Measurements from ENCODE around the gene NUP188.
A peak's percentile ranks its signal among the peaks of the same experiment; 100 is the strongest.

Gene NUP188

DNA sequence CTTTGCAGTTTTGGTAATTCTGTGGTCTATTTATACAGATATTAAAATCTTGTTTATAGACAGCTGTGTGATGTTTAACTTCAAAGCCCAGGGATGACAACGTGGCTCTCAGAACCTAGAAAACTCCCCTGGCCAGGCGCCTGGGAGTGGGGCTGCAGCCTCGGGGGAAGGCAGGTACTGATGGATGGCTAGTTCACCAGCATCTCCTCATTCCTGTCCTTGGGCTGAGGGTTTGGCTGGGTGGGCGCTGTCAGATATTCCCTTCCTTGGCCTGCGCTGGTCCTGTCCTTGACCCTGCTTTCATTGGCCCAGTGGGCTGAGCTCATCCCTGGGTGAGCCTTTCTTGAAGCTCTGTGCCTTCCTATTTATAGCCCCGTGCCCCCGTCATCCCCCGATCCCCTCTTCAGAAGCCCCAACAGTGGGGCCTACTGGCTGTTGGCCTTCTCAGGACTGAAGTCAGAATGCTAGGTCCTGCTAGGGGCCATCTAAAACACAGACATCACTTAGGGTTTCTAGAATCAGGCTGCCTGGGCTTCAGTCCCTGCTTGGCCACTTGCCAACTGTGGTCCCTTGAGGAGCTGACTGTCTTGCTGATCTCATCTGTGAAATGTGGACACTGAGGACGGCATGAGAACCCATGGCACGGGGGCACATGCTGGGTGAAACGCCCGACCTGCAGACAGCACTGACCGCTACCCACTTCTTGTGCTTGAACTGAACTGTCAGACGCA is 59.7 kb downstream of the NUP188 start:
- ATAC-seq, result peak; percentile 8
- TF ChIP-seq SNAI2 (CRISPR knock-in tag; IDR thresholded peaks at IDR 0.05) (no peak), TSHZ2 (CRISPR knock-in tag; IDR thresholded peaks at IDR 0.05) (no peak), ZNF8 (CRISPR knock-in tag; IDR thresholded peaks at IDR 0.05) (no peak), BACH2 (CRISPR knock-in tag; IDR thresholded peaks at IDR 0.05; ENCODE audit: borderline replicate concordance) (no peak), TOX (CRISPR knock-in tag; IDR thresholded peaks at IDR 0.05; ENCODE audit: borderline replicate concordance) (no peak), PATZ1 (CRISPR knock-in tag; IDR thresholded peaks at IDR 0.05; ENCODE audit: borderline replicate concordance) (no peak), RARB (CRISPR knock-in tag; IDR thresholded peaks at IDR 0.05) (no peak), ZC3H10 (CRISPR knock-in tag; IDR thresholded peaks at IDR 0.05) (no peak), CSDC2 (CRISPR knock-in tag; IDR thresholded peaks at IDR 0.05) (no peak), ZFP3 (CRISPR knock-in tag; IDR thresholded peaks at IDR 0.05) (no peak), TCF4 (CRISPR knock-in tag; IDR thresholded peaks at IDR 0.05; ENCODE audit: borderline replicate concordance) (no peak)
- TF ChIP-seq, protein P1, sequence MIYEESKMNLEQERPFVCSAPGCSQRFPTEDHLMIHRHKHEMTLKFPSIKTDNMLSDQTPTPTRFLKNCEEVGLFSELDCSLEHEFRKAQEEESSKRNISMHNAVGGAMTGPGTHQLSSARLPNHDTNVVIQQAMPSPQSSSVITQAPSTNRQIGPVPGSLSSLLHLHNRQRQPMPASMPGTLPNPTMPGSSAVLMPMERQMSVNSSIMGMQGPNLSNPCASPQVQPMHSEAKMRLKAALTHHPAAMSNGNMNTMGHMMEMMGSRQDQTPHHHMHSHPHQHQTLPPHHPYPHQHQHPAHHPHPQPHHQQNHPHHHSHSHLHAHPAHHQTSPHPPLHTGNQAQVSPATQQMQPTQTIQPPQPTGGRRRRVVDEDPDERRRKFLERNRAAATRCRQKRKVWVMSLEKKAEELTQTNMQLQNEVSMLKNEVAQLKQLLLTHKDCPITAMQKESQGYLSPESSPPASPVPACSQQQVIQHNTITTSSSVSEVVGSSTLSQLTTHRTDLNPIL (CRISPR knock-in tag; IDR thresholded peaks at IDR 0.05; ENCODE audit: low read depth), result no peak

GRCh38 chr9:129007766-129008468 is 60.4 kb downstream of the NUP188 start:
- TF ChIP-seq POU6F1 (CRISPR knock-in tag; IDR thresholded peaks at IDR 0.05; ENCODE audit: borderline replicate concordance, low read depth), result no peak
- TF ChIP-seq, protein P1 (CRISPR knock-in tag; IDR thresholded peaks at IDR 0.05; ENCODE audit: low read depth), result no peak
- no peak for ATAC-seq

- ATAC-seq, result no peak
- TF ChIP-seq TOX (CRISPR knock-in tag; IDR thresholded peaks at IDR 0.05; ENCODE audit: borderline replicate concordance), result no peak
- no peak for TF ChIP-seq SNAI2 (CRISPR knock-in tag; IDR thresholded peaks at IDR 0.05)
- TF ChIP-seq PATZ1 (CRISPR knock-in tag; IDR thresholded peaks at IDR 0.05; ENCODE audit: borderline replicate concordance), result no peak
- TF ChIP-seq ARNTL (CRISPR knock-in tag; IDR thresholded peaks at IDR 0.05; ENCODE audit: borderline replicate concordance, low read depth), result no peak
- TF ChIP-seq PPARA (CRISPR knock-in tag; IDR thresholded peaks at IDR 0.05; ENCODE audit: borderline replicate concordance), result no peak
- TF ChIP-seq ZFP30 (CRISPR knock-in tag; IDR thresholded peaks at IDR 0.05), result no peak
- TF ChIP-seq TSHZ2 (CRISPR knock-in tag; IDR thresholded peaks at IDR 0.05), result no peak
- TF ChIP-seq RARB (CRISPR knock-in tag; IDR thresholded peaks at IDR 0.05), result no peak
- TF ChIP-seq TCF4 (CRISPR knock-in tag; IDR thresholded peaks at IDR 0.05; ENCODE audit: borderline replicate concordance), result no peak
- no peak for TF ChIP-seq CSDC2 (CRISPR knock-in tag; IDR thresholded peaks at IDR 0.05)
- TF ChIP-seq ZNF8 (CRISPR knock-in tag; IDR thresholded peaks at IDR 0.05), result no peak
- TF ChIP-seq BACH2 (CRISPR knock-in tag; IDR thresholded peaks at IDR 0.05; ENCODE audit: borderline replicate concordance), result no peak
- no peak for TF ChIP-seq GLIS3 (CRISPR knock-in tag; IDR thresholded peaks at IDR 0.05)
- no peak for TF ChIP-seq ZC3H10 (CRISPR knock-in tag; IDR thresholded peaks at IDR 0.05)
- TF ChIP-seq, protein P1 (CRISPR knock-in tag; IDR thresholded peaks at IDR 0.05; ENCODE audit: low read depth), result no peak
- no peak for TF ChIP-seq ESRRG (CRISPR knock-in tag; IDR thresholded peaks at IDR 0.05)
Observed at GRCh38 chr9:129008469-129008965, 61.0 kb downstream of the NUP188 start.

Data from SK-N-SH treated with all-trans-retinoic acid at 6 μM for 48 hours (cell line).